HG03558 (cell line): ENCODE data around the gene RTN1.

ENCODE experiments used
- ATAC-seq: cut with Tn5 transposase; IDR thresholded peaks from one replicate; pipeline ENCODE4 v1.9.1; 2021; ENCODE audit warnings: moderate number of reproducible peaks; ENCODE audit not compliant: unreplicated experiment; ENCODE audit errors: extremely low read depth

RTN1 gene

GRCh38 chr14:59814988-59815387 is 55.6 kb downstream of the RTN1 start:
- no peak for ATAC-seq

- no peak for ATAC-seq
These were observed 58.8 kb downstream of the RTN1 start for GRCh38 chr14:59811815-59812214.

- ATAC-seq, result no peak
These were observed 59.5 kb downstream of the RTN1 start for GRCh38 chr14:59811073-59811472.

DNA sequence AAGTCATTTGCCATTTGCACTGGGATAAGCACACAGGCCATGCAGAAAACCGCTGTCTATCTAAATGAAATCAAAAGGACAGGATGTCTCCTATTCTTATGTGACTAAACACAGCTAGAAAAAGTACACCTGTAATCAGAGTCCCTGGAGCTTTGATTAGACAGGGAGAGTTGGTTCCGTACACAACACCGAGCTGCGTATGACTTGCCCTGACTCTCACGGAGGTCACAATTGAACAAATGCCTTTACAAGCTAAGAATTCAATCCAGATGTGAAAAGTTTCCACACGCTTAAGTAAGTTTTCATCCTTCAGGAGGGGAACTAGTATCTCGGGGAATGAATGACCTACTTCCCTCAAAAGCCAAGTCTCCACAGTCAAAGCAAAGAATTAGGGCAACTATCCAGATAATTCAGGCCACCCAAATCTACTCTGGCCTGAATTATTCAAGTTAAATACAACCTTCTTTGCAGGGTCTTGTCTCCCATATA is 67.5 kb downstream of the RTN1 start:
- no peak for ATAC-seq

DNA sequence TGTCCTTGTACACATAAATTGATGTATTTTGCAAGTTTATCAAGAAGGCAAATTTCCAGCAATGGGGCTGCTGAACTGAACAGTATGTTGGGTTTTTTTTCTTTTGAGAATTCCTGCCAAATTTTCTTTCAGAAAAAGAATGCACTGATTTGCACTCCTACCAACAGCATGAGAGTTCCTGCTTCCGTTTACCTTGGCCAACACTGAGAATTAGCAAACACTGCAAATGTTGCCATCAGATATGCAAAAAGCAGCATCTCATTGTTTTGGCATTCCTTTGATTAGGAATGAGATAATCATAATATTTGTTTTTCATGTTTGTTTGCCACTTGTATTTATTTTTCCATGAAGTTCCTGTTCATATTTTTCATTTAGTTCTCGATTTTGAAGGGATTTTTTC is 82.4 kb downstream of the RTN1 start:
- ATAC-seq, result no peak

GRCh38 chr14:59787045-59787674 is 83.4 kb downstream of the RTN1 start:
- no peak for ATAC-seq

- ATAC-seq, result no peak
These were observed 84.9 kb downstream of the RTN1 start for GRCh38 chr14:59785629-59786028.

GRCh38 chr14:59782760-59783159 is 87.8 kb downstream of the RTN1 start:
- no peak for ATAC-seq

- ATAC-seq, result no peak
These were observed 93.5 kb downstream of the RTN1 start for GRCh38 chr14:59777006-59777579.

- no peak for ATAC-seq
These were observed 94.1 kb downstream of the RTN1 start for GRCh38 chr14:59776468-59776867.

- ATAC-seq, result no peak
These were observed 98.3 kb downstream of the RTN1 start for GRCh38 chr14:59772233-59772632.

DNA sequence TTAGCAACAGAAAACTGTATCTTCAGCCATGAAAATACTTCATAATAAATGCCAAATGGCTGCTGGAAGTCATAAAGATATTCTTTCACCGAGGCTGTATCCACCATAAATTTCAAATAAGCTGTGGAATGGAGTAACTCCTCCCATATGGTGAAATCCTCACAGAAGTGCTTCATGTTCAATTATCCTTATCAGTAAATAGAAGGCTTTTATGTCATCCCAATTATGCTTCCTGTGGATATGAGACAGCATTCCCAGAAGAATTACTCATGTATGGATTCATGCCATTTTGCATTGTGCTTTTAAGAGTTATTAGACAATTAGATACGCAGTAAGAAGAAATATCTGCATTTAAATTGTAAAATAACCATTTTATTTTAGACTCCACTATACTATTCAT is 99.0 kb downstream of the RTN1 start:
- no peak for ATAC-seq

- ATAC-seq, result no peak
These were observed 101.0 kb downstream of the RTN1 start for GRCh38 chr14:59769586-59769985.

GRCh38 chr14:59768855-59769375 is 101.7 kb downstream of the RTN1 start:
- ATAC-seq, result no peak

DNA sequence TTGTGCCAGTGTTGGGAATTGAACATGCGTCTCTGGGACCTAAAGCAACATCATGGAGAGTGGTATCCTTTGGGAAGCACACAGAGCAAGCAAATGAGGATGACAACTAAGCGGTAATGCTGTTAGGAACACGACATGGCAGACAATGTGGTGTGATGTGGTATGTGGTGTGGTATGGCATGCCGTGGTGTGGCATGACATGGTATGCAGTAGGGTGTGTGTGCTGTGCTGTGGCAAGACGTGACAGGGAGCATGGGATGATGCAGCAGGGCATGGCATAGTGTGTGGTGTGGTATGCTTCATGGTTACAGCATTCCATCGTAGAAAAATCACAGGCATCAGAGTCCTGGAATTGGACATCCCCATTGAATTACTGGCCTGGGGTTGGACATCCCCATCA is 108.7 kb downstream of the RTN1 start:
- ATAC-seq, result no peak

GRCh38 chr14:59755409-59756135 is 115.0 kb downstream of the RTN1 start:
- ATAC-seq, result no peak

- ATAC-seq, result no peak
These were observed 116.3 kb downstream of the RTN1 start for GRCh38 chr14:59754256-59754655.

DNA sequence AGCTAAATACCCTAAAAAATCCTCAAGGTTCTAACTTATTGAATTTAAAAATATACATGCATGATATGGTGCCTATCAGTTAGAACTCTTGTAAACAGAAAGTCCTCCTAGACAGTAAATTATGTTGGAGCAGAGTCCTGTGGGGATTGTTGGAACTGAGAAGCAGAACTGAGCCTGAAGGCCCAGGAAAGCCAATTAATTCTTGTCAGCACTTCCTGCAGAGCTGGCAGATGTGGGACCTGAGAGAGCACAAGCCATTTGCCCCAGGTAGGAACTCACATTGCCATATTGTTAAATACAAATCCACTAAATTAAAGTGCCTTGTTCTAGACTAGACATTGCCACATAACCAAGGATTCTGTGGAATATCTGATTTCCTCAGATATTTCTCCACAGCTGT is 117.1 kb downstream of the RTN1 start:
- ATAC-seq, result no peak

GRCh38 chr14:59751578-59751977 is 119.0 kb downstream of the RTN1 start:
- no peak for ATAC-seq

GRCh38 chr14:59739794-59740193 is 130.8 kb downstream of the RTN1 start:
- no peak for ATAC-seq

DNA sequence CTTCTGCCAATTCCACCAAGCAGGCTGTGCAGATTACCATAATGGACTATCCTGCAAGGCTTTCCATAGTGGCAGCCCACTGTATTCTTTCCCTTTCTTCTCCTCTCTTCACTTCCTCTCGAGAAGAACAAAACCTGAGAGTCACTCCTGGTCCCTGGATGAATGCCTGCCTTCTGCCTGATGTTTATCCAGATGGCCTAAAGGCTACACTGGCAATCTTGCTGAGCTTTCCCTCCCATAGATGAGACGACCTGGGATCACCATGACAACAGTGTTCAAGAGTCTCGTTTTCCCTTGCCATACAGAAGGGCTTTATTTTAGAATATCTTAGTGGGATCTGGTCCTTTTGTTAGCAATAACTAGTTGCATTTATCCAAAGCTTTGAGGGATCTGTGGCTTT is 142.3 kb downstream of the RTN1 start:
- ATAC-seq, result no peak
